H1 (cell line): Measurements from ENCODE around the gene ALG1. TPM values are rescaled to one million over a fixed set of nuclear protein-coding genes. Genes with fewer than 3 reads are reported as not detected.

Experiments
- CTCF ChIA-PET: fragments of 300-600 bp; sonication (Branson Sonifier 250); formaldehyde crosslinking; loops from one replicate; lab custom pipeline; 2021; ENCODE audit not compliant: partially characterized antibody; lab: Charles Lee
- POLR2A ChIA-PET: fragments of 300-600 bp; sonication (Branson Sonifier 250); formaldehyde crosslinking; loops from one replicate; lab custom pipeline; 2021; ENCODE audit warnings: inconsistent platforms; ENCODE audit not compliant: partially characterized antibody; lab: Charles Lee
- DNase-seq, 2 experiments: peaks; one replicate each; pipeline versions ENCODE4 v3.0.0 to v3.0.0-alpha.2; 2010 to 2022; ENCODE audit warnings: low spot score in 2 of 2, low read depth in 1 of 2, mixed read lengths in 1 of 2
- FAIRE-seq: peaks from 2 replicates; lab custom pipeline; 2011; peaks lifted over from hg19 to GRCh38; lab: Jason Lieb, UNC
- H2AFZ ChIP-seq: 2 replicates; pipeline ENCODE4 v1.8.1; 2012; ENCODE audit warnings: low read length, inconsistent platforms
- H2AK5ac ChIP-seq: 2 replicates; pipeline ENCODE4 v1.6.1; 2013; ENCODE audit warnings: low read depth, low read length
- H2BK120ac ChIP-seq: replicated peaks from 2 replicates; pipeline ENCODE3; 2013; ENCODE audit warnings: low read depth, low read length, inconsistent platforms
- H2BK12ac ChIP-seq: 2 replicates; pipeline ENCODE4 v1.6.1; 2013; ENCODE audit warnings: low read depth, low read length
- H2BK15ac ChIP-seq: 2 replicates; pipeline ENCODE4 v1.6.1; 2013; ENCODE audit warnings: low read length
- H2BK20ac ChIP-seq: 2 replicates; pipeline ENCODE4 v1.6.1; 2013; ENCODE audit warnings: low read length
- H2BK5ac ChIP-seq: 2 replicates; pipeline ENCODE4 v1.6.1; 2013; ENCODE audit warnings: low read depth, low read length
- H3K14ac ChIP-seq: 2 replicates; pipeline ENCODE4 v1.6.1; 2013; ENCODE audit warnings: inconsistent platforms; ENCODE audit not compliant: insufficient read length
- H3K18ac ChIP-seq: 2 replicates; pipeline ENCODE4 v1.6.1; 2013; ENCODE audit warnings: low read length; ENCODE audit errors: extremely low read depth
- H3K23ac ChIP-seq: 2 replicates; pipeline ENCODE4 v1.6.1; 2013; ENCODE audit warnings: inconsistent platforms; ENCODE audit not compliant: insufficient read length
- H3K23me2 ChIP-seq: 2 replicates; pipeline ENCODE4 v1.6.1; 2013; ENCODE audit warnings: low read depth, low read length
- H3K27ac ChIP-seq: 2 replicates; pipeline ENCODE4 v1.6.1; 2011; ENCODE audit warnings: low read depth, low read length, inconsistent platforms
- H3K27me3 ChIP-seq, 4 experiments: replicated peaks in 1 of 4; 1 replicate in 1 of 4; 2 replicates in 3 of 4; pipeline versions ENCODE4 v1.6.1 to v1.8.1; 2011 to 2013; ENCODE audit warnings: low read length in 3 of 4, mild to moderate bottlenecking in 3 of 4, inconsistent platforms in 2 of 4, mixed read lengths in 2 of 4, moderate library complexity in 1 of 4; ENCODE audit not compliant: control insufficient read depth in 3 of 4, insufficient read depth in 3 of 4; ENCODE audit errors: extremely low read depth in 1 of 4
- H3K36me3 ChIP-seq, 4 experiments: 2 replicates each; pipeline versions ENCODE4 v1.6.1 to v1.8.1; 2011 to 2013; ENCODE audit warnings: mild to moderate bottlenecking in 4 of 4, low read length in 3 of 4, moderate library complexity in 2 of 4, control low read depth in 1 of 4, inconsistent platforms in 1 of 4; ENCODE audit not compliant: insufficient read depth in 4 of 4, control insufficient read depth in 2 of 4
- H3K4ac ChIP-seq: replicated peaks from 2 replicates; pipeline ENCODE3; 2013; ENCODE audit warnings: low read length, low read depth, mixed read lengths, inconsistent platforms; ENCODE audit not compliant: insufficient read length
- H3K4me1 ChIP-seq, 4 experiments: replicated peaks in 1 of 4; 1 replicate in 1 of 4; 2 replicates in 3 of 4; pipeline versions ENCODE4 v1.6.1 to v1.8.1; 2011 to 2013; ENCODE audit warnings: low read length in 3 of 4, inconsistent platforms in 2 of 4, mixed read lengths in 1 of 4; ENCODE audit not compliant: insufficient read depth in 4 of 4, control insufficient read depth in 3 of 4
- H3K4me2 ChIP-seq, 2 experiments: 2 replicates each; pipeline versions ENCODE4 v1.6.1 to v1.8.1; 2011 to 2013; ENCODE audit warnings: low read depth in 2 of 2, low read length in 2 of 2, control low read depth in 1 of 2, inconsistent platforms in 1 of 2, mild to moderate bottlenecking in 1 of 2; ENCODE audit not compliant: insufficient read depth in 1 of 2
- H3K4me3 ChIP-seq, 4 experiments: fragments of 200-600, 300-600 bp in 1 of 4; sonication (generic), shearing (Covaris generic), sonication (Bioruptor Twin) in 1 of 4; 2 replicates each; pipeline versions ENCODE4 v1.5.1 to v1.8.1; 2011 to 2016; ENCODE audit warnings: low read length in 4 of 4, low read depth in 3 of 4, control low read depth in 2 of 4, inconsistent platforms in 2 of 4, mild to moderate bottlenecking in 2 of 4, mixed read lengths in 1 of 4, moderate library complexity in 1 of 4; ENCODE audit not compliant: insufficient read depth in 2 of 4; ENCODE audit errors: extremely low read depth in 1 of 4
- H3K56ac ChIP-seq: replicated peaks from 2 replicates; pipeline ENCODE3; 2013; ENCODE audit warnings: low read depth, mild to moderate bottlenecking, mixed read lengths, low read length, inconsistent platforms; ENCODE audit not compliant: insufficient read length
- H3K79me1 ChIP-seq: 2 replicates; pipeline ENCODE4 v1.6.1; 2013; ENCODE audit warnings: low read depth, low read length, control low read depth
- H3K79me2 ChIP-seq, 2 experiments: 2 replicates each; pipeline versions ENCODE4 v1.6.1 to v1.8.1; 2012 to 2013; ENCODE audit warnings: low read length in 2 of 2, mild to moderate bottlenecking in 2 of 2, inconsistent platforms in 1 of 2; ENCODE audit not compliant: insufficient read depth in 2 of 2, control insufficient read depth in 1 of 2
- H3K9ac ChIP-seq, 4 experiments: replicated peaks in 1 of 4; 1 replicate in 1 of 4; 2 replicates in 3 of 4; pipeline versions ENCODE4 v1.6.1 to v1.8.1; 2011 to 2013; ENCODE audit warnings: low read depth in 3 of 4, low read length in 3 of 4, control low read depth in 2 of 4, mild to moderate bottlenecking in 2 of 4, moderate library complexity in 2 of 4, inconsistent platforms in 1 of 4; ENCODE audit errors: extremely low read depth in 1 of 4
- H3K9me3 ChIP-seq, 2 experiments: 2 replicates each; pipeline versions ENCODE4 v1.6.1 to v1.8.1; 2012 to 2013; ENCODE audit warnings: mild to moderate bottlenecking in 2 of 2, moderate library complexity in 2 of 2, control low read depth in 1 of 2, inconsistent platforms in 1 of 2, low read depth in 1 of 2, low read length in 1 of 2, mixed read lengths in 1 of 2; ENCODE audit not compliant: insufficient read depth in 2 of 2
- H4K20me1 ChIP-seq, 2 experiments: replicated peaks in 1 of 2; 2 replicates each; pipeline versions ENCODE3 to v1.8.1; 2011 to 2013; ENCODE audit warnings: inconsistent platforms in 2 of 2, low read length in 2 of 2, mild to moderate bottlenecking in 1 of 2; ENCODE audit not compliant: insufficient read depth in 2 of 2, control insufficient read depth in 1 of 2
- H4K5ac ChIP-seq: 2 replicates; pipeline ENCODE4 v1.6.1; 2013; ENCODE audit warnings: low read length, low read depth, mixed read lengths, inconsistent platforms; ENCODE audit not compliant: insufficient read length
- H4K8ac ChIP-seq: 2 replicates; pipeline ENCODE4 v1.8.0; 2013; ENCODE audit warnings: mild to moderate bottlenecking, moderate library complexity, low read length, inconsistent platforms; ENCODE audit not compliant: insufficient read depth; ENCODE audit errors: extremely low read depth
- H4K91ac ChIP-seq: replicated peaks from 2 replicates; pipeline ENCODE3; 2013; ENCODE audit warnings: low read length, mixed read lengths, inconsistent platforms; ENCODE audit not compliant: insufficient read length
- ASH2L ChIP-seq: fragments of 200-600, 300-600 bp; sonication (generic); IDR thresholded peaks from one replicate; pipeline ENCODE4 v1.7.1; 2017; ENCODE audit warnings: low read length
- CBX8 ChIP-seq: fragments of 300-800, 300-1000 bp; sonication (generic); IDR thresholded peaks from 2 replicates; pipeline ENCODE4 v1.7.1; 2016; ENCODE audit warnings: low read depth, low read length, borderline replicate concordance
- CTCF ChIP-seq, 3 experiments: IDR thresholded peaks; 1 replicate in 2 of 3; 2 replicates in 1 of 3; pipeline versions ENCODE4 v1.5.1 to v1.6.1; 2011; ENCODE audit warnings: low read length in 3 of 3, mild to moderate bottlenecking in 3 of 3, inconsistent platforms in 2 of 3, low read depth in 1 of 3, moderate library complexity in 1 of 3; ENCODE audit not compliant: insufficient read depth in 1 of 3; ENCODE audit errors: control extremely low read depth in 1 of 3
- EZH2 ChIP-seq: fragments of 200-600 bp; sonication (generic); IDR thresholded peaks from 2 replicates; pipeline ENCODE4 v1.7.1; 2012; ENCODE audit warnings: low read depth, mild to moderate bottlenecking, moderate library complexity, low read length, inconsistent platforms; ENCODE audit not compliant: severe bottlenecking
- POU5F1 ChIP-seq: IDR thresholded peaks from 2 replicates; pipeline ENCODE4 v1.6.1; 2011; ENCODE audit warnings: low read depth, mild to moderate bottlenecking, low read length, moderate library complexity
- SIX5 ChIP-seq: IDR thresholded peaks from 2 replicates; pipeline ENCODE4 v1.6.1; 2011; ENCODE audit warnings: mild to moderate bottlenecking, low read depth, low read length
- SUZ12 ChIP-seq: fragments of 200-600 bp; sonication (generic); IDR thresholded peaks from 2 replicates; pipeline ENCODE4 v1.6.1; 2012; ENCODE audit warnings: mild to moderate bottlenecking, inconsistent platforms, low read length, moderate library complexity, mixed read lengths
- WGBS, 2 experiments: shearing (Covaris generic) in 1 of 2; methylation state at CpG; one replicate each; pipeline versions ENCODE4 v1.1.6 to v1.1.7; 2013 to 2015; ENCODE audit warnings: low lambda C conversion rate in 2 of 2, mixed read lengths in 2 of 2, inconsistent platforms in 1 of 2, low coverage in 1 of 2, missing lambda C conversion rate in 1 of 2; ENCODE audit not compliant: insufficient replicate concordance in 2 of 2, insufficient coverage in 1 of 2, insufficient read length in 1 of 2; ENCODE audit errors: extremely low coverage in 1 of 2, missing lambda C conversion rate in 1 of 2; 5-methylcytosine and 5-hydroxymethylcytosine counted together
- polyA plus RNA-seq, 7 experiments: library from polyadenylated mRNA; depleted of rRNA in 3 of 7; stranded (reverse) in 5 of 7; unstranded in 2 of 7; fragments of >200 nt in 5 of 7; fragments of 200-250 nt in 2 of 7; gene quantifications; 1 replicate in 5 of 7; 2 replicates in 1 of 7; 4 replicates in 1 of 7; pipeline versions ENCODE4 v1.2.1 to v1.2.3, GENCODE V29; 2011 to 2013; ENCODE audit warnings: missing spikeins in 2 of 7, mixed read lengths in 2 of 7
- total RNA-seq: library from RNA; stranded (reverse); fragmentation: NEBNext Ultra II Directional; extraction: Animal tissue kit (Norgen Biotek cat#: 25700); gene quantifications from 2 replicates; pipeline ENCODE4 v1.2.1, GENCODE V29; 2021

Gene ALG1
- total and polyA plus RNA-seq, 2 of the 8 experiments (the other 6 are each of a cell fraction or from before 2014, with no cell fraction given): 34.8 to 46.5 TPM

- Histone ChIP-seq H3K79me1 (no peaks in the 10 kb centered on the region), H3K4ac (no peak overlapping the region), H3K27me3 (no peaks in the 10 kb centered on the region), H2BK20ac (no peak overlapping the region), H4K8ac (no peak overlapping the region), H3K14ac (no peak overlapping the region), H3K23me2 (no peaks in the 10 kb centered on the region), H3K9me3 (no peaks in the 10 kb centered on the region), H2BK12ac (no peak overlapping the region), H3K27ac (no peak overlapping the region), H4K5ac (no peak overlapping the region), H3K4me1 (no peaks in the 10 kb centered on the region; a peak in 1 of 7 replicates), H2BK5ac (no peak overlapping the region), H4K91ac (no peak overlapping the region), H3K79me2 (no peaks in the 10 kb centered on the region), H2BK120ac (no peak overlapping the region), H2AK5ac (no peak overlapping the region), H3K18ac (no peak overlapping the region), H3K9ac (no peak overlapping the region), H2BK15ac (no peak overlapping the region), H4K20me1 (no peaks in the 10 kb centered on the region), H3K36me3 (no peaks in the 10 kb centered on the region), H2AFZ (0 out of 2 replicates have a peak overlapping the region, but pooled peaks have one; percentile 10), H3K56ac (no peak overlapping the region), H3K4me2 (no peak overlapping the region), H3K23ac (no peak overlapping the region), H3K4me3 (no peak overlapping the region)
- WGBS, 2 experiments: 67% methylated on average over 2 of the region's 2 CpGs; no CpG with 5 or more reads in 1 of the 2 experiments
- no peak for DNase-seq
- ChIA-PET CTCF (interaction anchor here (0.6 to 28.8 kb wide), 4 partner anchors 10 to 35 kb away, joined by 3 to 625 read pairs (median 59); partner anchors contain the start of gene ALG1), POLR2A (interaction anchor here (0.9 to 1.4 kb wide), 2 partner anchors 12 to 16 kb away, joined by 3 to 4 read pairs; no protein-coding TSS in a partner anchor)
- TF ChIP-seq EZH2 (no peak), CBX8 (no peak), SIX5 (peak; percentile 56; the same call in 1 of the 2 replicates), ASH2L (no peak), CTCF (IDR thresholded peaks at IDR 0.05; ENCODE audit: control extremely low read depth in 1 of 3, insufficient read depth in 1 of 3, low read depth in 1 of 3, low read length in 3 of 3) (peak in 2 of 3 experiments; percentile 16 to 30; a peak in 3 of 4 replicates), POU5F1 (no peak), SUZ12 (no peak)
- peak; percentile 62 for FAIRE-seq
Observed at GRCh38 chr16:5046914-5047313, 24.7 kb upstream of the ALG1 start.
